ENCODE data around the gene CCNG2.

GRCh38 chr4:77154761-77155499 is 2.1 kb upstream of the CCNG2 start:
- no peak for TF ChIP-seq POLR2A (IDR thresholded peaks at IDR 0.05)
- no peak for TF ChIP-seq CTCF (IDR thresholded peaks at IDR 0.05)

Measured in uterus (tissue), 2 donors.